Liver (tissue), 9 donors: ENCODE measurements around the gene HUS1B. TPM values are rescaled to one million over a fixed set of nuclear protein-coding genes. Genes with fewer than 3 reads are reported as not detected.

ENCODE experiments used
- DNase-seq: peaks from one replicate; pipeline ENCODE4 v3.0.0-alpha.2; 2017; ENCODE audit warnings: low spot score
- H3K27ac ChIP-seq, 2 donors: one replicate each; pipeline ENCODE4 v1.7.0; 2013; ENCODE audit warnings: inconsistent platforms in 2 of 2, low read length in 2 of 2, control low read depth in 1 of 2, low read depth in 1 of 2, mild to moderate bottlenecking in 1 of 2
- H3K27me3 ChIP-seq, 4 donors: one replicate each; pipeline versions ENCODE4 v1.6.1 to v1.7.0; 2013; ENCODE audit warnings: low read length in 3 of 4, inconsistent platforms in 1 of 4, mild to moderate bottlenecking in 1 of 4, moderate library complexity in 1 of 4; ENCODE audit not compliant: control insufficient read depth in 4 of 4, insufficient read depth in 4 of 4
- H3K36me3 ChIP-seq, 4 donors: one replicate each; pipeline versions ENCODE4 v1.6.1 to v1.7.0; 2013; ENCODE audit warnings: low read length in 3 of 4, mild to moderate bottlenecking in 3 of 4, low read depth in 1 of 4, moderate library complexity in 1 of 4; ENCODE audit not compliant: control insufficient read depth in 4 of 4, insufficient read depth in 3 of 4
- H3K4me1 ChIP-seq, 4 donors: one replicate each; pipeline versions ENCODE4 v1.6.1 to v1.7.0; 2013; ENCODE audit warnings: low read length in 3 of 4, mild to moderate bottlenecking in 3 of 4, moderate library complexity in 1 of 4; ENCODE audit not compliant: control insufficient read depth in 4 of 4, insufficient read depth in 4 of 4
- H3K4me3 ChIP-seq, 3 donors: one replicate each; pipeline versions ENCODE4 v1.6.1 to v1.7.0; 2013; ENCODE audit warnings: low read length in 3 of 3, control low read depth in 1 of 3, low read depth in 1 of 3, mild to moderate bottlenecking in 1 of 3
- H3K9ac ChIP-seq, 2 donors: one replicate each; pipeline ENCODE4 v1.7.0; 2013; ENCODE audit warnings: low read length in 2 of 2, mild to moderate bottlenecking in 2 of 2, moderate library complexity in 2 of 2, control low read depth in 1 of 2, low read depth in 1 of 2
- H3K9me3 ChIP-seq, 4 donors: one replicate each; pipeline versions ENCODE4 v1.6.1 to v1.7.0; 2013; ENCODE audit warnings: low read length in 3 of 4; ENCODE audit not compliant: control insufficient read depth in 4 of 4
- ATF3 ChIP-seq: IDR thresholded peaks from 2 replicates; pipeline ENCODE4 v1.6.1; 2016; ENCODE audit warnings: antibody characterized with exemption
- CTCF ChIP-seq: fragments of 150-350 bp; IDR thresholded peaks from 2 replicates; pipeline ENCODE4 v1.5.1; 2017; ENCODE audit warnings: improper control_type of control experiment, low read depth, low read length; ENCODE audit not compliant: missing input control
- EGR1 ChIP-seq, 2 donors: IDR thresholded peaks; 2 replicates each; pipeline ENCODE4 v1.6.1; 2016 to 2018; ENCODE audit warnings: antibody characterized with exemption in 2 of 2, low read depth in 2 of 2
- FOXA1 ChIP-seq: IDR thresholded peaks from 2 replicates; pipeline ENCODE4 v1.6.1; 2016; ENCODE audit warnings: antibody characterized with exemption
- FOXA2 ChIP-seq: IDR thresholded peaks from 2 replicates; pipeline ENCODE4 v1.6.1; 2016; ENCODE audit warnings: antibody characterized with exemption
- GABPA ChIP-seq, 2 donors: IDR thresholded peaks in 1 of 2; conservative IDR thresholded peaks in 1 of 2; 2 replicates each; pipeline ENCODE4 v1.6.1; 2016; ENCODE audit warnings: antibody characterized with exemption in 2 of 2, mild to moderate bottlenecking in 1 of 2, moderate library complexity in 1 of 2
- HNF4A ChIP-seq, 2 donors: conservative IDR thresholded peaks; 2 replicates each; pipeline ENCODE4 v1.6.1; 2016; ENCODE audit warnings: antibody characterized with exemption in 2 of 2, mild to moderate bottlenecking in 2 of 2
- HNF4G ChIP-seq: IDR thresholded peaks from 2 replicates; pipeline ENCODE4 v1.6.1; 2016; ENCODE audit warnings: antibody characterized with exemption
- JUND ChIP-seq, 2 donors: IDR thresholded peaks; 2 replicates each; pipeline ENCODE4 v1.6.1; 2016; ENCODE audit warnings: antibody characterized with exemption in 2 of 2
- MAX ChIP-seq: IDR thresholded peaks from 2 replicates; pipeline ENCODE4 v1.6.1; 2016; ENCODE audit warnings: antibody characterized with exemption
- NR2F2 ChIP-seq: IDR thresholded peaks from 2 replicates; pipeline ENCODE4 v1.6.1; 2016; ENCODE audit warnings: antibody characterized with exemption
- RAD21 ChIP-seq, 2 donors: IDR thresholded peaks; 2 replicates each; pipeline ENCODE4 v1.6.1; 2016; ENCODE audit warnings: antibody characterized with exemption in 2 of 2, mild to moderate bottlenecking in 2 of 2
- REST ChIP-seq: IDR thresholded peaks from 2 replicates; pipeline ENCODE4 v1.6.1; 2016; ENCODE audit warnings: antibody characterized with exemption, mild to moderate bottlenecking
- RXRA ChIP-seq, 2 donors: IDR thresholded peaks; 2 replicates each; pipeline ENCODE4 v1.6.1; 2017 to 2018; ENCODE audit warnings: antibody characterized with exemption in 2 of 2, mild to moderate bottlenecking in 1 of 2
- SP1 ChIP-seq: IDR thresholded peaks from 2 replicates; pipeline ENCODE4 v1.6.1; 2018; ENCODE audit warnings: antibody characterized with exemption, mild to moderate bottlenecking
- TAF1 ChIP-seq: conservative IDR thresholded peaks from 2 replicates; pipeline ENCODE4 v1.6.1; 2016; ENCODE audit warnings: antibody characterized with exemption, mild to moderate bottlenecking
- YY1 ChIP-seq: IDR thresholded peaks from 2 replicates; pipeline ENCODE4 v1.6.1; 2016; ENCODE audit warnings: antibody characterized with exemption, mild to moderate bottlenecking
- ZBTB33 ChIP-seq: IDR thresholded peaks from 2 replicates; pipeline ENCODE4 v1.6.1; 2016; ENCODE audit warnings: antibody characterized with exemption
- WGBS: extraction: QIAGEN DNeasy Blood & Tissue Kit; methylation state at CpG from one replicate; pipeline ENCODE4 v1.1.7; 2013; 5-methylcytosine and 5-hydroxymethylcytosine counted together
- polyA plus RNA-seq, 2 donors: library from polyadenylated mRNA; stranded (reverse) in 1 of 2; unstranded in 1 of 2; fragments of 200-250 nt in 1 of 2; fragments of >200 nt in 1 of 2; fragmentation: Nextera tagmentation in 1 of 2; extraction: Ambion mirVana in 1 of 2; gene quantifications; one replicate each; pipeline versions ENCODE4 v1.2.1 to v1.2.3, GENCODE V29; 2013 to 2015
- total RNA-seq, 2 donors: library from RNA; depleted of rRNA; stranded (reverse); fragments of >200 nt; gene quantifications; one replicate each; pipeline ENCODE4 v1.2.3, GENCODE V29; 2014
- donor health status: healthy.
- donor health status: healthy.
- donor health status: healthy.
- donor health status: healthy.
- donor health status: healthy.

Gene HUS1B
- total and polyA plus RNA-seq, 4 donors, result 0.07 to 1.3 (median 0.51) TPM; not detected in 1

GRCh38 chr6:620950-621349 lies 36.0 kb downstream of the HUS1B start (continued):
- TF ChIP-seq FOXA2, result no peak
- no peak for TF ChIP-seq MAX
- no peak for TF ChIP-seq FOXA1
- no peak for TF ChIP-seq CTCF
- no peak for TF ChIP-seq EGR1 (IDR thresholded peaks at IDR 0.05; ENCODE audit: low read depth in 2 of 2)

GRCh38 chr6:620166-620565 lies 36.7 kb downstream of the HUS1B start:
- H3K9me3 ChIP-seq, result no peaks in the 10 kb centered on the region
- no peaks in the 10 kb centered on the region for H3K27me3 ChIP-seq
- H3K9ac ChIP-seq, result no peak overlapping the region
- DNase-seq, result no peak
- no peak overlapping the region for H3K4me3 ChIP-seq
- H3K27ac ChIP-seq, result no peak overlapping the region
- no peaks in the 10 kb centered on the region for H3K4me1 ChIP-seq
- H3K36me3 ChIP-seq, result peaks cover 0 to 6% (median 4%) of the 10 kb centered on the region in 4 donors
- TF ChIP-seq CTCF (no peak), HNF4G (no peak), FOXA2 (no peak), RXRA (IDR thresholded peaks at IDR 0.05) (no peak), NR2F2 (no peak), SP1 (no peak), TAF1 (no peak), FOXA1 (no peak), RAD21 (IDR thresholded peaks at IDR 0.05) (no peak), GABPA (IDR thresholded peaks at IDR 0.05 in 1 of 2, conservative IDR thresholded peaks at IDR 0.05 in 1 of 2) (no peak), YY1 (no peak), HNF4A (conservative IDR thresholded peaks at IDR 0.05) (no peak), JUND (IDR thresholded peaks at IDR 0.05) (no peak), MAX (no peak), ATF3 (no peak), EGR1 (IDR thresholded peaks at IDR 0.05; ENCODE audit: low read depth in 2 of 2) (no peak), ZBTB33 (no peak), REST (no peak)
- WGBS, result 96% methylated on average over 11 of the region's 11 CpGs
